GM19025 (cell line): ENCODE measurements around the gene THAP3.

Experiments used
- ATAC-seq: cut with Tn5 transposase; IDR thresholded peaks from one replicate; pipeline ENCODE4 v1.9.1; 2021; ENCODE audit warnings: mild to moderate bottlenecking, low read depth, moderate library complexity; ENCODE audit not compliant: unreplicated experiment

Gene THAP3

GRCh38 chr1:6624710-6625583, at the start of gene THAP3:
TSS of gene THAP3 (plus strand) at chr1:6624868. CDS start at chr1:6625219, 351 bp downstream.
- peak; percentile 74 for ATAC-seq

- no peak for ATAC-seq
These were observed 46.7 kb upstream of the THAP3 start for GRCh38 chr1:6577831-6578525.

- no peak for ATAC-seq
These were observed 45.9 kb upstream of the THAP3 start for GRCh38 chr1:6578624-6579373.

GRCh38 chr1:6579374-6580118, 45.1 kb upstream of the THAP3 start, which contains the start of gene ZBTB48:
TSS of gene ZBTB48 (plus strand) at chr1:6579994. CDS start at chr1:6580610, 616 bp downstream.
- ATAC-seq = peak; percentile 94

GRCh38 chr1:6580119-6580592, 44.5 kb upstream of the THAP3 start:
- no peak for ATAC-seq

GRCh38 chr1:6580593-6581409, 43.9 kb upstream of the THAP3 start:
- no peak for ATAC-seq

GRCh38 chr1:6581561-6582305, 42.9 kb upstream of the THAP3 start:
- no peak for ATAC-seq

GRCh38 chr1:6582370-6582769, 42.3 kb upstream of the THAP3 start:
- ATAC-seq = peak; percentile 30

GRCh38 chr1:6584126-6585080, 40.3 kb upstream of the THAP3 start:
- ATAC-seq = no peak

GRCh38 chr1:6585081-6585722, 39.5 kb upstream of the THAP3 start:
- no peak for ATAC-seq

- ATAC-seq = no peak
These were observed 38.8 kb upstream of the THAP3 start for GRCh38 chr1:6585841-6586240.

GRCh38 chr1:6586404-6586816, 38.3 kb upstream of the THAP3 start:
- ATAC-seq = no peak

- no peak for ATAC-seq
These were observed 37.2 kb upstream of the THAP3 start for GRCh38 chr1:6587261-6588005.

- ATAC-seq = no peak
These were observed 36.4 kb upstream of the THAP3 start for GRCh38 chr1:6588128-6588892.

- ATAC-seq = no peak
These were observed 35.7 kb upstream of the THAP3 start for GRCh38 chr1:6588893-6589520.
